ENCODE results near the gene PAN3. TPM values are rescaled to one million over a fixed set of nuclear protein-coding genes. Genes with fewer than 3 reads are reported as not detected.

Gene PAN3
- total and polyA plus RNA-seq, 2 of the 8 experiments (the other 6 are each of a cell fraction or from before 2014, with no cell fraction given), result 12.7 to 39.3 TPM

GRCh38 chr13:28138756-28139470, 568 bp downstream of the PAN3 start (continued):
- TF ChIP-seq GABPA (IDR thresholded peaks at IDR 0.05; ENCODE audit: borderline replicate concordance, insufficient read depth, low read length), result no peak
- TF ChIP-seq EP300 (IDR thresholded peaks at IDR 0.05; ENCODE audit: borderline replicate concordance in 1 of 2, low read depth in 2 of 2, low read length in 2 of 2), result 0 out of 3 replicates have a peak, but pooled peaks of 1 of the 2 experiments have one; percentile 18
- TF ChIP-seq BACH1 (IDR thresholded peaks at IDR 0.05; ENCODE audit: low read length), result peak; percentile 61; the same call in 1 of the 2 replicates
- no peak for TF ChIP-seq EZH2 (IDR thresholded peaks at IDR 0.05; ENCODE audit: low read depth, low read length, severe bottlenecking)
- TF ChIP-seq CHD2 (IDR thresholded peaks at IDR 0.05; ENCODE audit: low read length), result no peak
- no peak for TF ChIP-seq FOSL1 (IDR thresholded peaks at IDR 0.05; ENCODE audit: insufficient read depth, low read depth, low read length)
- no peak; a peak in 1 of 4 replicates for TF ChIP-seq SIN3A (conservative IDR thresholded peaks at IDR 0.05 in 1 of 2, IDR thresholded peaks at IDR 0.05 in 1 of 2; ENCODE audit: low read depth in 1 of 2, low read length in 2 of 2)
- peak; percentile 12; the same call in 1 of the 2 replicates for TF ChIP-seq CREB1 (IDR thresholded peaks at IDR 0.05)
- no peak for TF ChIP-seq RFX5 (IDR thresholded peaks at IDR 0.05; ENCODE audit: borderline replicate concordance, low read depth, low read length)
- TF ChIP-seq SRF (IDR thresholded peaks at IDR 0.05; ENCODE audit: low read depth, low read length), result no peak
- no peak for TF ChIP-seq CTBP2 (IDR thresholded peaks at IDR 0.05; ENCODE audit: borderline replicate concordance, insufficient read depth, insufficient read length, low read length)
- TF ChIP-seq PHF8 (conservative IDR thresholded peaks at IDR 0.05; ENCODE audit: low read depth, low read length), result no peak; the same call in 1 of the 2 replicates
- no peak for TF ChIP-seq EGR1 (IDR thresholded peaks at IDR 0.05; ENCODE audit: borderline replicate concordance, low read depth, low read length)
